OCI-LY1 (cell line): Measurements from ENCODE around the gene CLIC6.

Source experiments
- H2AFZ ChIP-seq: fragments of 200-600 bp; sonication (generic), shearing (Covaris generic); 2 replicates; pipeline ENCODE4 v1.6.0; 2014; ENCODE audit warnings: antibody characterized with exemption, mild to moderate bottlenecking, low read length
- H3F3A ChIP-seq: fragments of 200-600 bp; sonication (generic), shearing (Covaris generic); 2 replicates; pipeline ENCODE4 v1.6.0; 2014; ENCODE audit warnings: mild to moderate bottlenecking, antibody characterized with exemption, low read length, moderate library complexity; ENCODE audit not compliant: insufficient read depth
- H3K27ac ChIP-seq: fragments of 200-600 bp; sonication (generic); 2 replicates; pipeline ENCODE4 v1.5.1; 2014; ENCODE audit warnings: low read length, mixed run types, mild to moderate bottlenecking, low read depth; ENCODE audit not compliant: poor library complexity, severe bottlenecking
- H3K27me3 ChIP-seq: fragments of 200-600 bp; sonication (generic); 2 replicates; pipeline ENCODE4 v1.6.0; 2014; ENCODE audit warnings: antibody characterized with exemption, mild to moderate bottlenecking, low read length, moderate library complexity; ENCODE audit not compliant: insufficient read depth
- H3K36me3 ChIP-seq: fragments of 200-600 bp; sonication (generic); 2 replicates; pipeline ENCODE4 v1.6.1; 2014; ENCODE audit warnings: mild to moderate bottlenecking, antibody characterized with exemption, low read length, moderate library complexity, mixed read lengths; ENCODE audit not compliant: insufficient read depth
- H3K4me1 ChIP-seq: fragments of 200-600 bp; sonication (generic); 2 replicates; pipeline ENCODE4 v1.5.1; 2014; ENCODE audit warnings: mild to moderate bottlenecking, low read length, moderate library complexity; ENCODE audit not compliant: insufficient read depth, severe bottlenecking
- H3K4me2 ChIP-seq: fragments of 200-600 bp; sonication (generic), shearing (Covaris generic); 2 replicates; pipeline ENCODE4 v1.6.1; 2014; ENCODE audit warnings: low read length
- H3K4me3 ChIP-seq: fragments of 200-600 bp; sonication (generic); 2 replicates; pipeline ENCODE4 v1.5.1; 2014; ENCODE audit warnings: low read length, low read depth, mild to moderate bottlenecking, mixed read lengths; ENCODE audit not compliant: poor library complexity, severe bottlenecking
- H3K79me2 ChIP-seq: fragments of 200-600 bp; shearing (Covaris generic); 2 replicates; pipeline ENCODE4 v1.6.1; 2016; ENCODE audit warnings: mixed run types, low read length, mixed read lengths; ENCODE audit not compliant: insufficient read depth
- H3K9ac ChIP-seq: fragments of 200-600 bp; sonication (generic), shearing (Covaris generic); 2 replicates; pipeline ENCODE4 v1.6.1; 2014; ENCODE audit warnings: mild to moderate bottlenecking, low read length, mixed read lengths
- H3K9me2 ChIP-seq: fragments of 200-600 bp; sonication (generic), shearing (Covaris generic); 2 replicates; pipeline ENCODE4 v1.6.1; 2014; ENCODE audit warnings: low read depth, mild to moderate bottlenecking, low read length, mixed read lengths
- H3K9me3 ChIP-seq: fragments of 200-600 bp; shearing (Covaris generic); 2 replicates; pipeline ENCODE4 v1.6.1; 2014; ENCODE audit warnings: low read length, mixed read lengths
- H4K20me1 ChIP-seq: fragments of 200-600 bp; sonication (generic), shearing (Covaris generic); 2 replicates; pipeline ENCODE4 v1.6.0; 2016; ENCODE audit warnings: mild to moderate bottlenecking, low read length; ENCODE audit not compliant: insufficient read depth
- EZH2 ChIP-seq: fragments of 200-600 bp; sonication (generic), shearing (Covaris generic); IDR thresholded peaks from 2 replicates; pipeline ENCODE4 v1.8.0; 2017; ENCODE audit warnings: borderline replicate concordance, mixed run types, mild to moderate bottlenecking, antibody characterized with exemption, low read length, moderate library complexity, mixed read lengths
- TF ChIP-seq, protein P1 (sequence below): fragments of 200-600 bp; sonication (generic), shearing (Covaris generic); IDR thresholded peaks from 2 replicates; pipeline ENCODE4 v1.5.1; 2017; ENCODE audit warnings: mild to moderate bottlenecking, antibody characterized with exemption, low read length, moderate library complexity, mixed read lengths

Gene CLIC6

DNA sequence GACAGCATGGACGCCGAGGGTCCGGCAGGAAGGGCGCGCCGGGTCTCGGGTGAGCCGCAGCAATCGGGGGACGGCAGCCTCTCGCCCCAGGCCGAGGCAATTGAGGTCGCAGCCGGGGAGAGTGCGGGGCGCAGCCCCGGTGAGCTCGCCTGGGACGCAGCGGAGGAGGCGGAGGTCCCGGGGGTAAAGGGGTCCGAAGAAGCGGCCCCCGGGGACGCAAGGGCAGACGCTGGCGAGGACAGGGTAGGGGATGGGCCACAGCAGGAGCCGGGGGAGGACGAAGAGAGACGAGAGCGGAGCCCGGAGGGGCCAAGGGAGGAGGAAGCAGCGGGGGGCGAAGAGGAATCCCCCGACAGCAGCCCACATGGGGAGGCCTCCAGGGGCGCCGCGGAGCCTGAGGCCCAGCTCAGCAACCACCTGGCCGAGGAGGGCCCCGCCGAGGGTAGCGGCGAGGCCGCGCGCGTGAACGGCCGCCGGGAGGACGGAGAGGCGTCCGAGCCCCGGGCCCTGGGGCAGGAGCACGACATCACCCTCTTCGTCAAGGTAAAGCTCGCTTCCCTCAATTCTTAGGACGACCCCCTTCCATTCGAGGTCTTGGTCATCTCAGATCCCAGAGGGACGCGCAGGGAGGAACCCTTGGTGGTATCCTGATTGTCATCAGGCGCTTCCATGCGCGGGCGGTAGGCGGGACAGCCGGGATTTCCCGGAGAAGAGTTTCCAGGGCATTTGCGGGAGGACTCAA is 1.6 kb downstream of the CLIC6 start:
- TF ChIP-seq, protein P1, sequence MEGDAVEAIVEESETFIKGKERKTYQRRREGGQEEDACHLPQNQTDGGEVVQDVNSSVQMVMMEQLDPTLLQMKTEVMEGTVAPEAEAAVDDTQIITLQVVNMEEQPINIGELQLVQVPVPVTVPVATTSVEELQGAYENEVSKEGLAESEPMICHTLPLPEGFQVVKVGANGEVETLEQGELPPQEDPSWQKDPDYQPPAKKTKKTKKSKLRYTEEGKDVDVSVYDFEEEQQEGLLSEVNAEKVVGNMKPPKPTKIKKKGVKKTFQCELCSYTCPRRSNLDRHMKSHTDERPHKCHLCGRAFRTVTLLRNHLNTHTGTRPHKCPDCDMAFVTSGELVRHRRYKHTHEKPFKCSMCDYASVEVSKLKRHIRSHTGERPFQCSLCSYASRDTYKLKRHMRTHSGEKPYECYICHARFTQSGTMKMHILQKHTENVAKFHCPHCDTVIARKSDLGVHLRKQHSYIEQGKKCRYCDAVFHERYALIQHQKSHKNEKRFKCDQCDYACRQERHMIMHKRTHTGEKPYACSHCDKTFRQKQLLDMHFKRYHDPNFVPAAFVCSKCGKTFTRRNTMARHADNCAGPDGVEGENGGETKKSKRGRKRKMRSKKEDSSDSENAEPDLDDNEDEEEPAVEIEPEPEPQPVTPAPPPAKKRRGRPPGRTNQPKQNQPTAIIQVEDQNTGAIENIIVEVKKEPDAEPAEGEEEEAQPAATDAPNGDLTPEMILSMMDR: no peak
- TF ChIP-seq EZH2: no peak
- no peaks in the 10 kb centered on the region for H3K27me3 ChIP-seq
- no peak overlapping the region for H2AFZ ChIP-seq
- H3K4me1 ChIP-seq: no peaks in the 10 kb centered on the region
- H3F3A ChIP-seq: no peaks in the 10 kb centered on the region
- H4K20me1 ChIP-seq: no peaks in the 10 kb centered on the region
- H3K9ac ChIP-seq: no peak overlapping the region
- H3K79me2 ChIP-seq: no peaks in the 10 kb centered on the region
- no peaks in the 10 kb centered on the region for H3K9me2 ChIP-seq
- no peak overlapping the region for H3K4me3 ChIP-seq
- H3K27ac ChIP-seq: no peak overlapping the region
- H3K9me3 ChIP-seq: no peaks in the 10 kb centered on the region
- H3K4me2 ChIP-seq: no peak overlapping the region
- no peaks in the 10 kb centered on the region for H3K36me3 ChIP-seq

GRCh38 chr21:34670962-34671348 is 2.2 kb downstream of the CLIC6 start:
- H3K9me3 ChIP-seq: no peaks in the 10 kb centered on the region
- H3K27me3 ChIP-seq: no peaks in the 10 kb centered on the region
- H3F3A ChIP-seq: no peaks in the 10 kb centered on the region
- no peaks in the 10 kb centered on the region for H3K79me2 ChIP-seq
- H3K9me2 ChIP-seq: no peaks in the 10 kb centered on the region
- H3K4me3 ChIP-seq: no peak overlapping the region
- no peak overlapping the region for H3K9ac ChIP-seq
- no peak overlapping the region for H3K4me2 ChIP-seq
- no peaks in the 10 kb centered on the region for H3K36me3 ChIP-seq
- TF ChIP-seq EZH2: no peak
- TF ChIP-seq, protein P1: no peak
- H4K20me1 ChIP-seq: no peaks in the 10 kb centered on the region
- no peaks in the 10 kb centered on the region for H3K4me1 ChIP-seq
- H3K27ac ChIP-seq: no peak overlapping the region
- H2AFZ ChIP-seq: no peak overlapping the region

GRCh38 chr21:34671462-34671861 is 2.7 kb downstream of the CLIC6 start:
- H3K9me2 ChIP-seq: no peaks in the 10 kb centered on the region
- H2AFZ ChIP-seq: no peak overlapping the region
- no peaks in the 10 kb centered on the region for H3K4me1 ChIP-seq
- H3K27me3 ChIP-seq: no peaks in the 10 kb centered on the region
- no peaks in the 10 kb centered on the region for H3K9me3 ChIP-seq
- H3K4me2 ChIP-seq: no peak overlapping the region
- H4K20me1 ChIP-seq: no peaks in the 10 kb centered on the region
- H3K9ac ChIP-seq: no peak overlapping the region
- no peak overlapping the region for H3K27ac ChIP-seq
- no peaks in the 10 kb centered on the region for H3K36me3 ChIP-seq
- no peaks in the 10 kb centered on the region for H3K79me2 ChIP-seq
- H3K4me3 ChIP-seq: no peak overlapping the region
- TF ChIP-seq EZH2: no peak
- TF ChIP-seq, protein P1: no peak
- H3F3A ChIP-seq: no peaks in the 10 kb centered on the region
